Measurements from ENCODE around the gene KNL1.
"Not testable (repeated sequence)": the region's sequence is repeated elsewhere in the genome, so short reads cannot be mapped to it uniquely, and the experiment has no call there.

Gene KNL1

GRCh38 chr15:40676906-40677305 lies 82.9 kb downstream of the KNL1 start:
- not testable (repeated sequence) for DNase-seq

DNA sequence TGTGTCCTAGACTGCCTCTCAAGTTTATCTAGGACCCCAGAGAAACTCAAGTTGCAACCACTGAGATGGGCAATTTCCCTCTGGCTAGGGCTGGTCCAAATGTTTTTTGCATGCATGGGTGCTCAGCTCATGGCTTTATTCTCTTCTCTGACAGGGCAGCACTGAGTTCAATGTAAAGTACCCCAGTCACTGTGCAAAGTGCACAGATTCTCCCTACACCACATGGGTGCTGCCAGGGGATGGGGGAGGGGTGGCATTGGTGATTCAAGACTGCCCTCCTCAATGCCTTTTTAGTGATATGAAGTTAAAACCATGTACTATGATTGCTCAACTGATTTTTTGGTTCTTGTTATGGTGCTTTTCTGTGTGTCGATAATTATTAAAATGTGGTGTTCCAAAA lies 86.1 kb downstream of the KNL1 start:
- peak in 1 of 2 experiments; percentile 14 for DNase-seq

DNA sequence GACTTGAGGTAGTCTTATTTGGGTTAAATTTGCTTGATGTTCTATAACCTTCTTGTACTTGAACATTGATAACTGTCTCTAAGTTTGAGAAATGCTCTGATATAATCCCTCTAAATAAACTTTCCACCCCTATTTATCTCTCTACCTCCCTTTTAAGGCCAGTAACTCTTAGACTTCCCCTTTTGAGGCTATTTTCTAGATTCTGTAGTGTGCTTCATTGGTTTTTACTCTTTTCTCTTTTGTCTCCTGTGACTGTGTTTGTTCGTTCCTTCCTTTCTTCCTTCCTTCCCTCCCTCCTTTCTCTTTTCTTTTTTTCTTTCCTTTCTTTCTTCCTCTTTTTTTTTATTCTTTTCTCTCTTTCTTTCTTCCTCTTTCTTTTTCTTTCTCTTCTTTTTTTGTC lies 86.9 kb downstream of the KNL1 start:
- DNase-seq: not testable (repeated sequence)

DNA sequence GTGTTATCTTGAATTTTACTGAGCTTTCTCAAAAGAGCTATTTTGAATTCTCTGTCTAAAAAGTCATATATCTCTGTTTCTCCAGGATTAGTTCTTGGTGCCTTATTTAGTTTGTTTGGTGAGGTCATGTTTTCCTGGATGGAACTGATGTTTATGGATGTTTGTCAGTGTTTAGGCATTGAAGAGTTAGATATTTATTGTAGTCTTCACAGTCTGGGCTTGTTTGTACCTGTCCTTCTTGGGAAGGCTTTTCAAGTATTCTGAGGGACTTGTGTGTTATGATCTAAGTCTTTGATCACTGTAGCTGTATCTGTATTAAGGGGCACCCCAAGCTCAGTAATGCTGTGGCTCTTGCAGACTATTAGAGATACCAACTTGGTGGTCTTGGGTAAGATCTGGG lies 90.3 kb downstream of the KNL1 start:
- no peak for DNase-seq

DNA sequence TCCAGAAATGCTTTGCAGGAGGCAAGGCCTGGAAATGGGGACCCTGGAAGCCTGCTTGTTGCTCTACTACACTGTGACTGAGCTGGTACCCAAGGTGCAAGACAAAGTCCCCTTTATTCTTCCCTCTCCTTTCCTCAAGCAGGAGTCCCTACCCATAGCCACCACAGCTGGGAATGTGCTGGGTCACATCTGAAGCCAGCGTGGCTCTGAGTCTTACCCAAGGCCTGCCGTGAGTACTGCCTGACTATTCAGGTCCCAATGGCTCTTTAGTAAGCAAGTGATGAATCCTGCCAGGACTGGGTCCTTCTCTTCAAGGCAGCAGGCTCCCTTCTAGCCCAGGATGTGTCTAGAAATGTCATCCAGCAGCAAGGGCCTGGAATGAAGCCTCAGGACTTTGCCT lies 91.3 kb downstream of the KNL1 start:
- DNase-seq: no peak

GRCh38 chr15:40688932-40689799 lies 95.1 kb downstream of the KNL1 start:
- no peak for DNase-seq

DNA sequence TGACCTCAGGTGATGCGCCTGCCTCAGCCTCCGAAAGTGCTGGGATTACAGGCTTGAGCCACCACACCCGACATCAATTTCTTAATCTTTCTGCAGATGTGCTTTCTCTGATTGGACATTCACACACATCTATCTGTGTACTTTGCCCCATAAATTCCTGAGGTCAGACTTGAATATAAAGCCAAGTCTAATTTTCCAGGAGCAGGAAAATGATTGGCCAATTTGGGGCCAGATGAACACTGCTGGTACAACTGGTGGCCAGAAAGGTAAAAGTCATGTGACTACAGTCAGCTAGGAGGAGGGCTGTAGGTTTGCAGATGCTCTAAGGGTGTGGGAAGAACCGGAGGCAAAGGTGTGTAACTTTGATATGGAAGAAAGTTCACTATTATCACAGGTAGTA lies 97.7 kb downstream of the KNL1 start:
- DNase-seq: no peak

DNA sequence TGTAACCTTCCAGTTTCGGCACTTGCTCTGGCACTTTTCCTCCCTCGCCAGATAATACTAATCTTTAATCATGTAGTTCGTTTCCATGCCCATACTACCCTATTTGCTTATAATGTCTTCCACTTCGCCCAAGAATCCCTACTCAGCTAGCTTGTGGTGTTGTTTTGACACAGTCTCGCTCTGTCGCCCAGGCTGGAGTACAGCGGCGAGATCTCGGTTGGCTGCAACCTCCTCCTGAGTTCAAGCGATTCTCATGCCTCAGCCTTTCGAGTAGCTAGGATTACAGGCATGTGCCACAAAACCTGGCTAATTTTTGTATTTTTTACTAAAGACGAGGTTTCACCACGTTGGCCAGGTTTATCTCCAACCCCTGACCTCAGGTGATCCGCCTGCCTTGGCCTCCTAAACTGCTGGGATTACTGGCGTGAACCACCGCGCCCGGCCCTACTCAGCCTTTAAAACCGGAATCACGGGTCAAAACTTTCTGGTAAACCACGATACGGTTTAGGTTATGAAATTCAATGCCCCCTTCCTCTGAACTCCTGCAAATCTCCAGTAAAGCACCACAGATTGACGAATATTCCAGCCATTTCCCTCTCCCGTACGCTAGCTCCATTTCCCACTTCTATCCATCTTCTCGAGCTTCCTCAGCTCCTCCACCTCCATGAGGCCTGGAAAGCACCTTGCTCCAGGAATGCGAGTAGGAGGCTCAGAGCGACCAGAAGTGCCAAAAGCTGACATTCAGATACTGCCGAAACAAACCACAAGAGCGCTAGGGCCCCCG lies 100.0 kb downstream of the KNL1 start:
- no peak for DNase-seq

GRCh38 chr15:40694688-40695468 lies 100.8 kb downstream of the KNL1 start, which contains the start of gene RAD51:
Gene RAD51 (plus strand): TSS chr15:40695174. CDS start chr15:40698759, 3,585 bp downstream.
- DNase-seq: peak; percentile 91 to 93

GRCh38 chr15:40695469-40695890 lies 101.4 kb downstream of the KNL1 start:
- DNase-seq: no peak

- DNase-seq: no peak
These were observed 102.2 kb downstream of the KNL1 start for GRCh38 chr15:40696228-40696627.

DNA sequence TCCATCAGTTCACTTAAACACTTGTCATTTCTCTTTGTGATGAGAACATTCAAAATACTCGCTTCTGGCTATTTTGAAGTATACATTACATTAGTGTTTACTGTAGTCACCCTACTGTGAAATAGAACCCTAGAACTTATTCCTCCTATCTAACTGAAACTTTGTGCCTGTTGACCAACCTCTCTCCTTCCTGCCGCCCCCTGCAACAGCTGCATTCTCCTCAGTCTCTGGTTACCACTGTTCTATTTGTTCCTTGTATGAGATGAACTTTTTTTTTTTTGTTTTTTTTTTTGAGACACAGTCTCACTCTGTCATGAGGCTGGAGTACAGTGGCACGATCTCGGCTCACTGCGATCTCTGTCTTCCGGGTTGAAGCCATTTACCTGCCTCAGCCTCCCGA lies 103.9 kb downstream of the KNL1 start:
- no peak for DNase-seq

GRCh38 chr15:40702077-40702476 lies 108.0 kb downstream of the KNL1 start:
- peak in 1 of 2 experiments; percentile 28 for DNase-seq

DNA sequence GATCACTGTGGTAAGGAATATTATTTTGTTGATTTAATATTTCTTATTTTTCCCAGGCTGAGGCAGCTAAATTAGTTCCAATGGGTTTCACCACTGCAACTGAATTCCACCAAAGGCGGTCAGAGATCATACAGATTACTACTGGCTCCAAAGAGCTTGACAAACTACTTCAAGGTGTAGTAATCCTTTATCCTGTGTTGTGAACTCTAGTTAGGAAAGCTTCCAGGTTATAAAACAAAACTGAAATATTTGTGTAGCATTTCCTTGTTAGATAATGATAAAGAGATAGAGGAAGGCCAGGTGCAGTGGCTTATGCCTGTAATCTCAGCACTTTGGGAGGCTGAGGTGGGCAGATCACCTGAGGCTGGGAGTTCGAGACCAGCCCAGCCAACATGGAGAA lies 112.1 kb downstream of the KNL1 start:
- no peak for DNase-seq

All from NCI-H524 (cell line).